Spleen (tissue), 11 donors: ENCODE results near the gene TTC7B. TPM values are rescaled to one million over a fixed set of nuclear protein-coding genes. Genes with fewer than 3 reads are reported as not detected.

Experiments used
- DNase-seq: peaks from one replicate; pipeline ENCODE4 v3.0.0-alpha.2; 2020
- H3K27ac ChIP-seq, 8 donors: fragments of 200-600 bp; sonication (generic) in 7 of 8; 1 replicate in 4 of 8; 2 replicates in 4 of 8; pipeline versions ENCODE4 v1.5.0 to v1.8.0; 2016 to 2021; ENCODE audit warnings: inconsistent platforms in 4 of 8, mild to moderate bottlenecking in 4 of 8, moderate library complexity in 1 of 8
- H3K27me3 ChIP-seq, 7 donors: fragments of 200-600 bp; sonication (generic) in 6 of 7; replicated peaks in 1 of 7; 1 replicate in 4 of 7; 2 replicates in 3 of 7; pipeline versions ENCODE4 v1.5.0 to v1.8.0; 2016 to 2021; ENCODE audit warnings: inconsistent platforms in 3 of 7, mild to moderate bottlenecking in 1 of 7
- H3K36me3 ChIP-seq, 6 donors: fragments of 200-600 bp; sonication (generic) in 5 of 6; 1 replicate in 4 of 6; 2 replicates in 2 of 6; pipeline versions ENCODE4 v1.5.0 to v1.8.0; 2016 to 2021; ENCODE audit warnings: inconsistent platforms in 2 of 6
- H3K4me1 ChIP-seq, 6 donors: fragments of 200-600 bp; sonication (generic) in 5 of 6; 1 replicate in 3 of 6; 2 replicates in 3 of 6; pipeline versions ENCODE4 v1.5.0 to v1.8.0; 2016 to 2021; ENCODE audit warnings: inconsistent platforms in 3 of 6
- H3K4me3 ChIP-seq, 8 donors: fragments of 200-600 bp; sonication (generic) in 7 of 8; 1 replicate in 4 of 8; 2 replicates in 4 of 8; pipeline versions ENCODE4 v1.5.0 to v1.8.0; 2016 to 2021; ENCODE audit warnings: inconsistent platforms in 4 of 8, mild to moderate bottlenecking in 4 of 8, moderate library complexity in 2 of 8
- H3K9me3 ChIP-seq, 8 donors: fragments of 200-600 bp; sonication (generic) in 7 of 8; 1 replicate in 4 of 8; 2 replicates in 4 of 8; pipeline versions ENCODE4 v1.5.0 to v1.8.0; 2016 to 2021; ENCODE audit warnings: inconsistent platforms in 4 of 8
- CTCF ChIP-seq, 11 experiments: fragments of 200-600 bp in 7 of 11; fragments of 450-650 bp in 4 of 11; sonication (generic) in 4 of 11; IDR thresholded peaks in 8 of 11; conservative IDR thresholded peaks in 3 of 11; 1 replicate in 7 of 11; 2 replicates in 4 of 11; pipeline versions ENCODE4 v1.4.0 to v1.8.0; 2016 to 2021; ENCODE audit warnings: antibody characterized with exemption in 11 of 11, inconsistent platforms in 4 of 11, mild to moderate bottlenecking in 1 of 11
- POLR2A ChIP-seq, 3 donors: fragments of 450-650 bp; IDR thresholded peaks; one replicate each; pipeline ENCODE4 v1.5.1; 2017; ENCODE audit warnings: antibody characterized with exemption in 3 of 3, mild to moderate bottlenecking in 1 of 3
- POLR2AphosphoS5 ChIP-seq, 3 donors: sonication (generic); formaldehyde crosslinking; IDR thresholded peaks; one replicate each; pipeline ENCODE4 v1.5.1; 2017; ENCODE audit warnings: antibody characterized with exemption in 3 of 3
- WGBS, 5 donors: extraction: QIAGEN DNeasy Blood & Tissue Kit in 3 of 5; methylation state at CpG; one replicate each; pipeline versions ENCODE4 v1.1.5 to v1.1.7; 2013 to 2018; 5-methylcytosine and 5-hydroxymethylcytosine counted together
- intact Hi-C: fragments of 100-400 bp; cut with DNase I; formaldehyde crosslinking; loops from one replicate; pipeline ENCODE4 v1.15.0; 2023; ENCODE audit warnings: low total_unique reads
- polyA plus RNA-seq, 3 donors: library from polyadenylated mRNA; stranded (reverse); fragments of 200-250 nt; gene quantifications; one replicate each; pipeline ENCODE4 v1.2.1, GENCODE V29; 2013
- total RNA-seq, 7 donors: library from RNA; depleted of rRNA in 3 of 7; stranded (reverse); fragments of >200 nt in 3 of 7; fragmentation: NEBNext Ultra II Directional in 4 of 7; extraction: Animal tissue kit (Norgen Biotek cat#: 25700) in 4 of 7; gene quantifications; one replicate each; pipeline versions ENCODE4 v1.1.0 to v1.2.1, GENCODE V29; 2016 to 2021
- donor health status: healthy with polysubstance abuse.
- donor health status: DM: no; HTN: no; CAD: no; lungs with moderate emphysema.
- donor health status: DM: no; HTN: no; CAD: no.
- donor health status: Bipolar disorder and iron deficiency.
- donor health status: healthy.
- donor health status: DM: no; HTN: no; CAD: no.
- donor health status: DM: yes; HTN: yes; CAD: no.

TTC7B gene
- total and polyA plus RNA-seq, 10 donors, result 6.6 to 98.4 (median 62.6) TPM

GRCh38 chr14:90513161-90514014 lies 302.8 kb downstream of the TTC7B start:
- intact Hi-C loops, result no loop called here

GRCh38 chr14:90512329-90512991 lies 303.8 kb downstream of the TTC7B start:
- TF ChIP-seq CTCF (IDR thresholded peaks at IDR 0.05 in 8 of 11, conservative IDR thresholded peaks at IDR 0.05 in 3 of 11), result no peak
- no peak for TF ChIP-seq POLR2AphosphoS5 (IDR thresholded peaks at IDR 0.05)
- TF ChIP-seq POLR2A (IDR thresholded peaks at IDR 0.05), result no peak
- H3K4me3 ChIP-seq, result no peak overlapping the region
- WGBS, 5 donors, result 71 to 81% (median 78%) methylated on average over 4 to 10 of the region's 10 CpGs
- intact Hi-C loops, result no loop called here
- no peaks in the 10 kb centered on the region for H3K9me3 ChIP-seq
- DNase-seq, result no peak
- H3K36me3 ChIP-seq, result no peaks in the 10 kb centered on the region
- H3K27me3 ChIP-seq, result peaks cover 0 to 18% (median 0%) of the 10 kb centered on the region in 7 donors
- H3K4me1 ChIP-seq, result peaks cover 0 to 5% (median 0%) of the 10 kb centered on the region in 6 donors
- H3K27ac ChIP-seq, result no peak overlapping the region

More at GRCh38 chr14:90513161-90514014, 302.8 kb downstream of the TTC7B start:
- H3K4me3 ChIP-seq, result no peak overlapping the region
- H3K4me1 ChIP-seq, result peaks cover 0 to 13% (median 7%) of the 10 kb centered on the region in 6 donors
- no peak for TF ChIP-seq POLR2A (IDR thresholded peaks at IDR 0.05)
- peak in 1 of 3 donors; percentile 7 for TF ChIP-seq POLR2AphosphoS5 (IDR thresholded peaks at IDR 0.05)
- no peak for TF ChIP-seq CTCF (IDR thresholded peaks at IDR 0.05 in 8 of 11, conservative IDR thresholded peaks at IDR 0.05 in 3 of 11)
- DNase-seq, result no peak
- H3K27me3 ChIP-seq, result peaks cover 0 to 15% (median 0%) of the 10 kb centered on the region in 7 donors
- 81 to 91% (median 87%) methylated on average over 9 to 16 of the region's 16 CpGs for WGBS, 5 donors
- no peaks in the 10 kb centered on the region for H3K36me3 ChIP-seq
- no peak overlapping the region for H3K27ac ChIP-seq
- no peaks in the 10 kb centered on the region for H3K9me3 ChIP-seq

GRCh38 chr14:90511795-90512328 lies 304.4 kb downstream of the TTC7B start:
- Histone ChIP-seq H3K27me3 (peaks cover 0 to 18% (median 0%) of the 10 kb centered on the region in 7 donors), H3K4me1 (no peaks in the 10 kb centered on the region), H3K9me3 (no peaks in the 10 kb centered on the region), H3K4me3 (no peak overlapping the region), H3K36me3 (no peaks in the 10 kb centered on the region), H3K27ac (no peak overlapping the region)
- TF ChIP-seq POLR2A (IDR thresholded peaks at IDR 0.05), result no peak
- TF ChIP-seq POLR2AphosphoS5 (IDR thresholded peaks at IDR 0.05), result no peak
- TF ChIP-seq CTCF (IDR thresholded peaks at IDR 0.05 in 8 of 11, conservative IDR thresholded peaks at IDR 0.05 in 3 of 11), result no peak
- 67 to 82% (median 79%) methylated on average over 7 to 9 of the region's 9 CpGs for WGBS, 5 donors
- intact Hi-C loops, result no loop called here
- no peak for DNase-seq

GRCh38 chr14:90511252-90511651 lies 305.0 kb downstream of the TTC7B start:
- no peak for DNase-seq
- H3K4me1 ChIP-seq, result no peaks in the 10 kb centered on the region
- H3K36me3 ChIP-seq, result no peaks in the 10 kb centered on the region
- intact Hi-C loops, result no loop called here
- 88 to 96% (median 91%) methylated on average over 4 of the region's 4 CpGs for WGBS, 5 donors
- no peaks in the 10 kb centered on the region for H3K9me3 ChIP-seq
- no peak overlapping the region for H3K4me3 ChIP-seq
- H3K27ac ChIP-seq, result no peak overlapping the region
- no peak for TF ChIP-seq POLR2AphosphoS5 (IDR thresholded peaks at IDR 0.05)
- H3K27me3 ChIP-seq, result peaks cover 0 to 18% (median 0%) of the 10 kb centered on the region in 7 donors
